GM13977 (cell line): ENCODE results near the gene MPP1.

Source experiments
- DNase-seq: peaks from one replicate; pipeline ENCODE4 v3.0.0; 2012; ENCODE audit warnings: low spot score
- CTCF ChIP-seq: IDR thresholded peaks from 2 replicates; pipeline ENCODE4 v1.5.1; 2012; ENCODE audit warnings: mild to moderate bottlenecking, control low read depth; ENCODE audit not compliant: insufficient read depth; ENCODE audit errors: extremely low read depth, missing control alignments
- in situ Hi-C: fragments of 300-500 bp; cut with MboI; formaldehyde crosslinking; loops from one replicate; pipeline ENCODE4 v1.12.0; 2022; ENCODE audit warnings: low sequenced_read_pairs, low pct_unique_long_range_greater_than_20kb, mixed read lengths, inconsistent platforms; ENCODE audit not compliant: unreplicated experiment

MPP1 gene

GRCh38 chrX:154804957-154805695 is at the start of gene MPP1:
TSS of gene MPP1 (minus strand) at chrX:154805485. CDS start at chrX:154805373, 112 bp downstream.
- in situ Hi-C loops, result no loop called here
- no peak for TF ChIP-seq CTCF
- DNase-seq, result peak; percentile 88

GRCh38 chrX:154850957-154851611 is 45.8 kb upstream of the MPP1 start:
- in situ Hi-C loops, result no loop called here
- TF ChIP-seq CTCF, result no peak
- DNase-seq, result no peak

- in situ Hi-C loops, result loop anchor here (25.0 kb wide), 1 partner anchor 254 kb away; the partner anchor contains the start of gene CTAG1A
- peak; percentile 51 for TF ChIP-seq CTCF
- DNase-seq, result peak; percentile 42
These were observed 35.6 kb upstream of the MPP1 start for GRCh38 chrX:154840856-154841255.

- no peak for DNase-seq
- in situ Hi-C loops, result loop anchor here (25.0 kb wide), 1 partner anchor 249 kb away; the partner anchor contains the start of gene CTAG1A
- no peak for TF ChIP-seq CTCF
These were observed 30.9 kb upstream of the MPP1 start for GRCh38 chrX:154836163-154836562.

GRCh38 chrX:154834562-154834961 is 29.3 kb upstream of the MPP1 start, which contains the start of gene SMIM9:
TSS of gene SMIM9 (minus strand) at chrX:154834662. CDS start at chrX:154830856, 3,806 bp downstream.
- in situ Hi-C loops, result loop anchor here (25.0 kb wide), 1 partner anchor 247 kb away; the partner anchor contains the start of gene CTAG1A
- DNase-seq, result no peak
- TF ChIP-seq CTCF, result no peak

GRCh38 chrX:154833746-154834274 is 28.5 kb upstream of the MPP1 start:
- no peak for DNase-seq
- TF ChIP-seq CTCF, result no peak
- in situ Hi-C loops, result loop anchor here (25.0 kb wide), 1 partner anchor 247 kb away; the partner anchor contains the start of gene CTAG1A
